ENCODE data around the gene RABL6. TPM values are rescaled to one million over a fixed set of nuclear protein-coding genes. Genes with fewer than 3 reads are reported as not detected.
"Not testable (repeated sequence)": the region's sequence is repeated elsewhere in the genome, so short reads cannot be mapped to it uniquely, and the experiment has no call there.

The RABL6 gene
- total RNA-seq, 4 donors from 2014 or later, result 54.9 to 70.7 (median 61.5) TPM

- peaks cover 4 to 57% (median 9%) of the 10 kb centered on the region in 3 donors for H3K36me3 ChIP-seq
- peaks cover 33 to 50% (median 44%) of the 10 kb centered on the region in 3 donors for H3K4me1 ChIP-seq
- peaks cover under 1 to 24% (median 10%) of the 10 kb centered on the region in 4 donors for H3K27me3 ChIP-seq
- no peak for TF ChIP-seq POLR2A (IDR thresholded peaks at IDR 0.05)
- TF ChIP-seq CTCF (IDR thresholded peaks at IDR 0.05), result no peak
- WGBS, 2 donors, result 50 to 62% methylated on average over 6 to 15 of the region's 32 CpGs
- H3K27ac ChIP-seq, result no peak overlapping the region
- intact Hi-C loops (cut with DNase I), result no loop called here
- no peaks in the 10 kb centered on the region for H3K9me3 ChIP-seq
- H3K4me3 ChIP-seq, result no peak overlapping the region
- DNase-seq, result no peak
Observed at GRCh38 chr9:136840140-136840876, 32.6 kb downstream of the RABL6 start.

GRCh38 chr9:136840877-136841645, 33.3 kb downstream of the RABL6 start:
- DNase-seq, result no peak
- intact Hi-C loops (cut with DNase I), result no loop called here
- TF ChIP-seq CTCF (IDR thresholded peaks at IDR 0.05) (no peak), POLR2A (IDR thresholded peaks at IDR 0.05) (no peak)
- Histone ChIP-seq H3K4me3 (no peak overlapping the region), H3K9me3 (no peaks in the 10 kb centered on the region), H3K4me1 (peaks cover 33 to 57% (median 47%) of the 10 kb centered on the region in 3 donors), H3K27ac (no peak overlapping the region), H3K36me3 (peaks cover 0 to 50% (median 9%) of the 10 kb centered on the region in 3 donors), H3K27me3 (peaks cover 7 to 32% (median 15%) of the 10 kb centered on the region in 4 donors)
- WGBS, 2 donors, result 40% methylated on average over 2 of the region's 28 CpGs; no CpG with 5 or more reads in 1 of the 2 donors

GRCh38 chr9:136841646-136842379, 34.1 kb downstream of the RABL6 start:
- intact Hi-C loops (cut with DNase I); H3K27ac ChIP-seq; H3K9me3 ChIP-seq; DNase-seq: not testable (repeated sequence)
- WGBS, 2 donors, result 43% methylated on average over 4 of the region's 16 CpGs; no CpG with 5 or more reads in 1 of the 2 donors
- H3K36me3 ChIP-seq, result peaks cover 0 to 42% (median 9%) of the 10 kb centered on the region in 3 donors
- H3K4me1 ChIP-seq, result peaks cover 37 to 65% (median 54%) of the 10 kb centered on the region in 3 donors
- H3K27me3 ChIP-seq, result peaks cover 7 to 39% (median 19%) of the 10 kb centered on the region in 4 donors
- peak overlapping the region in 3 of 4 donors; percentile 46 to 64 (median 48) for H3K4me3 ChIP-seq

- DNase-seq; intact Hi-C loops (cut with DNase I); H3K9me3 ChIP-seq: not testable (repeated sequence)
- H3K4me3 ChIP-seq, result peak within 1 kb of the TSS; percentile 13 to 64 (median 47)
- 7% methylated on average over 3 of the region's 27 CpGs; no CpG with 5 or more reads in 1 of the 2 donors for WGBS, 2 donors
- peaks cover 0 to 36% (median 9%) of the 10 kb centered on the region in 3 donors for H3K36me3 ChIP-seq
- peak within 1 kb of the TSS in 1 of 4 donors; percentile 33 for H3K27ac ChIP-seq
- peaks cover 7 to 46% (median 19%) of the 10 kb centered on the region in 4 donors for H3K27me3 ChIP-seq
- H3K4me1 ChIP-seq, result peaks cover 42 to 71% (median 60%) of the 10 kb centered on the region in 3 donors
- peak; percentile 68 to 89 (median 80) for TF ChIP-seq CTCF (IDR thresholded peaks at IDR 0.05)
Observed at GRCh38 chr9:136842380-136842948, 34.7 kb downstream of the RABL6 start, which contains the start of gene AJM1. TSS of gene AJM1 (plus strand) at chr9:136842478. CDS start at chr9:136844415, 1,937 bp downstream.

GRCh38 chr9:136843159-136843800, 35.5 kb downstream of the RABL6 start:
- H3K27ac ChIP-seq, result not testable (repeated sequence)
- H3K4me1 ChIP-seq, result peaks cover 45 to 79% (median 68%) of the 10 kb centered on the region in 3 donors
- peak overlapping the region in 3 of 4 donors; percentile 10 to 64 (median 48) for H3K4me3 ChIP-seq

More at GRCh38 chr9:136843159-136843800, 35.5 kb downstream of the RABL6 start:
- DNase-seq; H3K9me3 ChIP-seq; intact Hi-C loops (cut with DNase I): not testable (repeated sequence)
- 8% methylated on average over 8 of the region's 21 CpGs; no CpG with 5 or more reads in 1 of the 2 donors for WGBS, 2 donors
- Histone ChIP-seq H3K27me3 (peaks cover 7 to 54% (median 19%) of the 10 kb centered on the region in 4 donors), H3K36me3 (peaks cover 0 to 29% (median 9%) of the 10 kb centered on the region in 3 donors)

Measured in esophagus squamous epithelium (tissue), 5 donors.